Putamen (tissue), 1 donor: ENCODE measurements around the gene MYH3.

Experiments
- DNase-seq: peaks from one replicate; pipeline ENCODE4 v3.0.0-alpha.2; 2016; ENCODE audit warnings: low spot score

MYH3 gene

GRCh38 chr17:10613775-10614513 lies 43.2 kb downstream of the MYH3 start:
- no peak for DNase-seq

GRCh38 chr17:10612957-10613744 lies 44.0 kb downstream of the MYH3 start:
- DNase-seq: no peak

- DNase-seq: no peak
Observed at GRCh38 chr17:10610884-10611283, 46.2 kb downstream of the MYH3 start.

GRCh38 chr17:10608244-10608643 lies 48.9 kb downstream of the MYH3 start:
- DNase-seq: no peak

GRCh38 chr17:10606110-10606509 lies 51.0 kb downstream of the MYH3 start:
- no peak for DNase-seq

GRCh38 chr17:10605221-10605783 lies 51.8 kb downstream of the MYH3 start:
- DNase-seq: no peak

- DNase-seq: no peak
Observed at GRCh38 chr17:10604521-10604920, 52.6 kb downstream of the MYH3 start.

GRCh38 chr17:10603931-10604330 lies 53.2 kb downstream of the MYH3 start:
- DNase-seq: no peak

- DNase-seq: no peak
Observed at GRCh38 chr17:10600571-10600970, 56.5 kb downstream of the MYH3 start.

- no peak for DNase-seq
Observed at GRCh38 chr17:10598621-10599020, 58.5 kb downstream of the MYH3 start.

- DNase-seq: no peak
Observed at GRCh38 chr17:10589553-10590145, 67.5 kb downstream of the MYH3 start.

GRCh38 chr17:10585529-10585928 lies 71.6 kb downstream of the MYH3 start:
- no peak for DNase-seq

GRCh38 chr17:10583834-10584233 lies 73.3 kb downstream of the MYH3 start:
- no peak for DNase-seq

GRCh38 chr17:10579270-10579669 lies 77.8 kb downstream of the MYH3 start:
- no peak for DNase-seq
